ENCODE measurements around the gene KCNJ16. TPM values are rescaled to one million over a fixed set of nuclear protein-coding genes. Genes with fewer than 3 reads are reported as not detected.

KCNJ16 gene
- total RNA-seq, 1 donor from 2014 or later, result 16.6 TPM

GRCh38 chr17:70100983-70101382 lies 26.0 kb downstream of the KCNJ16 start:
- H3K27me3 Mint-ChIP-seq, result no peaks in the 10 kb centered on the region
- H3K4me1 Mint-ChIP-seq (ENCODE audit: low read depth), result peaks cover 3% of the 10 kb centered on the region
- DNase-seq (ENCODE audit: low spot score, unreplicated experiment), result no peak
- peaks cover 9% of the 10 kb centered on the region for H3K36me3 Mint-ChIP-seq (ENCODE audit: insufficient read depth)
- TF ChIP-seq, protein P1, sequence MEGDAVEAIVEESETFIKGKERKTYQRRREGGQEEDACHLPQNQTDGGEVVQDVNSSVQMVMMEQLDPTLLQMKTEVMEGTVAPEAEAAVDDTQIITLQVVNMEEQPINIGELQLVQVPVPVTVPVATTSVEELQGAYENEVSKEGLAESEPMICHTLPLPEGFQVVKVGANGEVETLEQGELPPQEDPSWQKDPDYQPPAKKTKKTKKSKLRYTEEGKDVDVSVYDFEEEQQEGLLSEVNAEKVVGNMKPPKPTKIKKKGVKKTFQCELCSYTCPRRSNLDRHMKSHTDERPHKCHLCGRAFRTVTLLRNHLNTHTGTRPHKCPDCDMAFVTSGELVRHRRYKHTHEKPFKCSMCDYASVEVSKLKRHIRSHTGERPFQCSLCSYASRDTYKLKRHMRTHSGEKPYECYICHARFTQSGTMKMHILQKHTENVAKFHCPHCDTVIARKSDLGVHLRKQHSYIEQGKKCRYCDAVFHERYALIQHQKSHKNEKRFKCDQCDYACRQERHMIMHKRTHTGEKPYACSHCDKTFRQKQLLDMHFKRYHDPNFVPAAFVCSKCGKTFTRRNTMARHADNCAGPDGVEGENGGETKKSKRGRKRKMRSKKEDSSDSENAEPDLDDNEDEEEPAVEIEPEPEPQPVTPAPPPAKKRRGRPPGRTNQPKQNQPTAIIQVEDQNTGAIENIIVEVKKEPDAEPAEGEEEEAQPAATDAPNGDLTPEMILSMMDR (IDR thresholded peaks at IDR 0.05; ENCODE audit: unreplicated experiment), result no peak
- no peak overlapping the region for H3K27ac Mint-ChIP-seq
- H3K4me3 Mint-ChIP-seq (ENCODE audit: low read depth), result no peak overlapping the region
- peaks cover 11% of the 10 kb centered on the region for H3K9me3 Mint-ChIP-seq (ENCODE audit: low read depth)

DNA sequence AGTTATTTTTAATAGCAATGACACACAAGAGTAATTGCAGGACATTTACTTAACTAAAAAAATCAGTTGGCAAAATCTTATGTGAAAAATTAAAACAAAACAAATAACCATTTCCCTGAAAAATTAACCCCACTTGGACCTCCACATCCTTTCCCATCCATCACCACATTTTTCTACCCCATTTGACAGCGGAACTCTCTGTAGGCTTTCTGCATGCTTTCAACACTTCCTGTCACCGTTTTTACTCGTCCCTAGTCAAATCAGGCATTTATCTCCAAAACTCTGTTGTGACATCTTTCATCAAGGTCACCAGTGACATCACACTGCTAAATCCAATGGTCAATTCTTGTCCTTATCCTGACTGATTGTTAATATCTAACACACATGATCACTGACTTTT lies 27.5 kb downstream of the KCNJ16 start:
- peaks cover 9% of the 10 kb centered on the region for H3K36me3 Mint-ChIP-seq (ENCODE audit: insufficient read depth)
- TF ChIP-seq, protein P1 (IDR thresholded peaks at IDR 0.05; ENCODE audit: unreplicated experiment), result no peak
- H3K4me3 Mint-ChIP-seq (ENCODE audit: low read depth), result no peak overlapping the region
- no peak for DNase-seq (ENCODE audit: low spot score, unreplicated experiment)
- H3K9me3 Mint-ChIP-seq (ENCODE audit: low read depth), result peaks cover 10% of the 10 kb centered on the region
- peaks cover 3% of the 10 kb centered on the region for H3K4me1 Mint-ChIP-seq (ENCODE audit: low read depth)
- H3K27me3 Mint-ChIP-seq, result no peaks in the 10 kb centered on the region
- no peak overlapping the region for H3K27ac Mint-ChIP-seq

GRCh38 chr17:70104791-70105523 lies 29.9 kb downstream of the KCNJ16 start:
- H3K36me3 Mint-ChIP-seq (ENCODE audit: insufficient read depth), result peaks cover 5% of the 10 kb centered on the region
- no peaks in the 10 kb centered on the region for H3K9me3 Mint-ChIP-seq (ENCODE audit: low read depth)
- H3K27me3 Mint-ChIP-seq, result no peaks in the 10 kb centered on the region
- H3K4me3 Mint-ChIP-seq (ENCODE audit: low read depth), result no peak overlapping the region
- no peak for DNase-seq (ENCODE audit: low spot score, unreplicated experiment)
- TF ChIP-seq, protein P1 (IDR thresholded peaks at IDR 0.05; ENCODE audit: unreplicated experiment), result no peak
- no peak overlapping the region for H3K27ac Mint-ChIP-seq
- H3K4me1 Mint-ChIP-seq (ENCODE audit: low read depth), result peaks cover 5% of the 10 kb centered on the region

DNA sequence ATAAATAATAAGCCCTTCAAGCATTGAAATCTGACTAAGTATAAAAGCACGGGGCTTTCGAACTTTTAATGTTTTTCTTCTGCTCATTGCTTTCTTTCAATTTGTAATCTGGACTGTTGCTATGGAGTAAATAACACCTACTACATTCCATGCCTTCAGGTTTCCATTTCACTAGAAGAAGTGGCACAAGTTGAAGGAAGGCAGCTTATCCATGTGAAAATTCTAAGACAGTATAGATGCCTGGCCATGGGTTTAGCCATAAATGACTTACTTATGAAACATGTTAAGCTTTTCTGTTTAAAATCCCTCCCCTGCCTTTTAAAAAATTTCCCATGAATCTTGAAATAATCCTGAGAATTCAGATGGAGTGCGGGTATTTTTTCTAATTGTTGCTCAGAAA lies 30.6 kb downstream of the KCNJ16 start:
- peaks cover 5% of the 10 kb centered on the region for H3K36me3 Mint-ChIP-seq (ENCODE audit: insufficient read depth)
- H3K4me3 Mint-ChIP-seq (ENCODE audit: low read depth), result no peak overlapping the region
- H3K27me3 Mint-ChIP-seq, result no peaks in the 10 kb centered on the region
- no peaks in the 10 kb centered on the region for H3K9me3 Mint-ChIP-seq (ENCODE audit: low read depth)
- peaks cover 5% of the 10 kb centered on the region for H3K4me1 Mint-ChIP-seq (ENCODE audit: low read depth)
- TF ChIP-seq, protein P1 (IDR thresholded peaks at IDR 0.05; ENCODE audit: unreplicated experiment), result no peak
- H3K27ac Mint-ChIP-seq, result no peak overlapping the region
- DNase-seq (ENCODE audit: low spot score, unreplicated experiment), result no peak

GRCh38 chr17:70106551-70106950 lies 31.5 kb downstream of the KCNJ16 start:
- no peaks in the 10 kb centered on the region for H3K9me3 Mint-ChIP-seq (ENCODE audit: low read depth)
- H3K27me3 Mint-ChIP-seq, result no peaks in the 10 kb centered on the region
- H3K4me1 Mint-ChIP-seq (ENCODE audit: low read depth), result peaks cover 5% of the 10 kb centered on the region
- no peak overlapping the region for H3K4me3 Mint-ChIP-seq (ENCODE audit: low read depth)
- DNase-seq (ENCODE audit: low spot score, unreplicated experiment), result no peak
- TF ChIP-seq, protein P1 (IDR thresholded peaks at IDR 0.05; ENCODE audit: unreplicated experiment), result no peak
- H3K36me3 Mint-ChIP-seq (ENCODE audit: insufficient read depth), result peaks cover 5% of the 10 kb centered on the region
- no peak overlapping the region for H3K27ac Mint-ChIP-seq

All from progenitor cell of endocrine pancreas (in vitro differentiated cells).